ENCODE data around the gene MLC1.

The MLC1 gene

DNA sequence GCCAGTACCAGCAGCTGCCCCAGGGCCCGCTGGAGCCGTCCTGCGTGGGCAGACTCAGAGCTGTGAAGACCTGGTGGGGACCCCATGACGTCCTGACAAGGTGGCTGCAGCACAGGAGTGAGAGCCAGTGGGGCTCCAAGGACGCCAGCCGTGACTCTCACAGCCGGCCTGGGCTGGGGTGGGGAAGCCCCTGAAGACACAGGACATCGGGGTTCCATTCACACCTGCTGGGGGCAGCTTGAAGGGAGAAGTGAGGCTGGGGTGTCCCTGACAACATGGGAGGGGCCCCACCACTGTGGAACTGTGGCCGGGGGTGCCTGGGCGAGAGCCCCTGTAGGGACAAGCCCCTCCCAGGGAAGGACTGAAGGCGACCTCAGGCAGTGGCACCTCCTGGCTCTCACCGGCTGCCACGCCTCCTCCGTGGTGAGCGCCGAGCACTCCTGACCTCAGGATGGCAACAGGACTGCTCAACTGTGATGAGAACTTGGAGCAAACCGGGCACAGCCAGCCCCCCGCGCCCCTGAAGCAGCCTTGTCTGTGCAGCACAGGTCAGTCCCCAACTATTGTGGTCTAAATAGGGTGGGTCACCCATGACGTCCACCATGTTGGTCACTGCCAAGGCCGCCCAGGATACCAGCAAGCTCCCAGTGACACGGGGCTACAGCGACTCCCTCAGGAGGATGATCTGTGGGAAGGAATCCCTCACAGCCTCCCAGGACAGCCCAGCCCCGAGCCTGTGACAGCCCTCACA lies 49.9 kb downstream of the MLC1 start:
- DNase-seq: no peak

DNA sequence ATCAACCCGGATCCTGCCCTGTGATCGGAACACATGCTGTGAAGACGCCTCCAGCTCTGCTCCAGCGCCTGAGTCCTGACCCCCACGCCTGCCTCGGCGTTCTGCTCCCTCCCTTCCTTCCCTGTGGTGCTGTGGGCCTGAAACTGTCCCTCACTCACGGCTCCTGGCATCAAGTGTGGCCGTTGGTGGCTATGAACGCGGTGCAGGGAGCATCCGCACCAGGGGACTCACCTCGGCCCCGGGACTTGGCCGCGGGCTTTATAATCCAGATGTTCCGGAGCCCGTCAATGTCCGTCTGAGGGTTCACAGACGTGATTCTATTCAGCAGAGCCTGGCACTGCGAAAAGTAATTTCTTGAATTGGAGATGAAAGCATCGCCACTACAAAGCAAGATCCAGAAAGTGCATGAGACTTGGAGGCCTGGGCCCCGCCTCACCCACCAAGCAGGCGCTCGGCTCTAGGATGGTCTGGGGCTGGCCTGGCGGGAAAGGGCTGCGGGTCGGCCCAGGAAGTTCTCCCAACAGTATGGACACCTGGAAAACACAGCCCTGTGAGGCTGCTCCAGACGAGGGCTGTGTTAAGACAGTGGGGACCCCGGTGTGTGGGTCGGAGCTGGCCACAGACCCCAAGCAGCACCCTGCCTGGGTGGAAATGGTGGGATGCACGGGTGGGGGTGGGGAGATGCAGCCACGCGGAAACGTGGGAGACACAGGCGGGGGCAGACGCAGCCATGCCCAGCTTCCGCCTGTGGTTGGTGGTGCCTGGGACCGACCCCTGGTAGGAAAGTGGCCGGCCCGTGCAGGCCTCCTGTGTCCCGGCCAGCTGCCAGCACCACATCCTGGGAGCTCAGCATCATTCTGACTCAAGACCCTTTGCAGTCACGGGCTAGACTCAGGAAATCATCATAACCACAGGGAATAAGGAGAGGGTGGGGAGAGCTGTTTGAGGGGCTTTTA lies 50.8 kb downstream of the MLC1 start:
- DNase-seq: no peak

DNA sequence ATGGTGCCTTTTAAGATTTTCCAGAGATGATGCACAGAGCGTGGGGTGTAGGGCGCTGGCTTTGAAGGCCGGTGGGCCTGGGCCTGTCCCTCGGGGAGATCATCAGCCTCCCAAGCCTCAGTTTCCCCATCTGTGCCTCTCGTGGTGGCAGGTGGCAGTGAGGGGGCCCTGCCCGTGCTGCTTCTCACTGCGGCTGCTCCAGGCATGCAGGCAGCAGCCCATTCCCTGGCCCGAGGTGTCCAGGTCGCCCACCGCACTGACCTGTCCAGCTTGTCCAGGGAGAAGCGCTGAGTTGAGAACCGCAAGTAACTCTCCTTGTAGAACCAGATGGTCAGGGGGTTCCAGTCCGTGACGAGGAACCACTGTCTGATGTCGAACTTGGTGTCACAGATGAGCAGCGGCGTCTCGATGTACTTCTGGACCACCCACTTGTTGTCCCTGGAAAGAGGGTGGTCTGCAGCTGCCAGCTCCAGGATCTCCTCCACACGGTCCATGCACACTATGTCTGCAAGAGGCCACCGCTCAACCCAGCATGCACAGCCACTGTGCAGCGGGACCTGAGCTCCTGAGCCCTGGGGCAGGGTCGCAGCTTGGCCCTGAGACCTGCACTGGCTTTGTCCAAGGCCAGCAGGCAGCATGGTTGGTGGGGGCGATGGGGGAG lies 52.2 kb downstream of the MLC1 start:
- no peak for DNase-seq

DNA sequence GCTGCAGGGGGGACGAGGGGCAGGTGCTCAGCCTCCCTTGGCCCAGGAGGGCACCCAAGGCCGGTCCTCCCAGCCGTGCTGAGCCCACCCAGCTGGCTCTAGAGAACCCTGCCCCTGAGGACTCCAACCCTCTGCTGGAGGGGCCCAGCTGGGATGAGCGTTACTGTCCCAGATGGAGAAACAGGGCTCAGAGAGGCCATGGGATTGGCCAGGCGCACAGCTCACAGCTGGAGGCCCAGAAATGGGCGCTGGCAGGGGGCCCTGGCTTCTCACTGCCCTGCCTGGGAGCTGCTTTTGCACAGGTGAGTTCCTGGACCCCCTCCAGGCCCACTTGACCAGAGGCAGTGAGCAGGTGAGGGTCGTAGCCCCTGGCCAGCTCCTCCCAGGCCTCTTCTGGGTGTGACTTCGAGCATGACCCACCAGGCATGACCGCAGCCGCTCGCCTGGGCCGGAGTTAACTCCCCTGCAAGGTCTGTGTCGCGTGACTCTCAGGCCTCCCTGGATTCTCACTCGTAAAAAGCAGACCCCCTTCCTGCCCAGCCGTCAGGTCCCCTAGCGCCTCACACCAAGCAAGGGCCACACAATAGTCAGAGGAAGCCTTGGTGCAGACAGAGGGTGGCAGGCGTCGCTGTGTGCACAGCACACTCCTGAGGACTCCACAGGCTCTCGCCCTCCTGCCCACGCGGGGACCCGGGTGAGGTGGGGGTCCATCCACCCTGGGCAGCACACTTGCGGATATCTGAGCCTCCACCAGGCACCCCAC lies 52.9 kb downstream of the MLC1 start:
- DNase-seq: no peak

DNA sequence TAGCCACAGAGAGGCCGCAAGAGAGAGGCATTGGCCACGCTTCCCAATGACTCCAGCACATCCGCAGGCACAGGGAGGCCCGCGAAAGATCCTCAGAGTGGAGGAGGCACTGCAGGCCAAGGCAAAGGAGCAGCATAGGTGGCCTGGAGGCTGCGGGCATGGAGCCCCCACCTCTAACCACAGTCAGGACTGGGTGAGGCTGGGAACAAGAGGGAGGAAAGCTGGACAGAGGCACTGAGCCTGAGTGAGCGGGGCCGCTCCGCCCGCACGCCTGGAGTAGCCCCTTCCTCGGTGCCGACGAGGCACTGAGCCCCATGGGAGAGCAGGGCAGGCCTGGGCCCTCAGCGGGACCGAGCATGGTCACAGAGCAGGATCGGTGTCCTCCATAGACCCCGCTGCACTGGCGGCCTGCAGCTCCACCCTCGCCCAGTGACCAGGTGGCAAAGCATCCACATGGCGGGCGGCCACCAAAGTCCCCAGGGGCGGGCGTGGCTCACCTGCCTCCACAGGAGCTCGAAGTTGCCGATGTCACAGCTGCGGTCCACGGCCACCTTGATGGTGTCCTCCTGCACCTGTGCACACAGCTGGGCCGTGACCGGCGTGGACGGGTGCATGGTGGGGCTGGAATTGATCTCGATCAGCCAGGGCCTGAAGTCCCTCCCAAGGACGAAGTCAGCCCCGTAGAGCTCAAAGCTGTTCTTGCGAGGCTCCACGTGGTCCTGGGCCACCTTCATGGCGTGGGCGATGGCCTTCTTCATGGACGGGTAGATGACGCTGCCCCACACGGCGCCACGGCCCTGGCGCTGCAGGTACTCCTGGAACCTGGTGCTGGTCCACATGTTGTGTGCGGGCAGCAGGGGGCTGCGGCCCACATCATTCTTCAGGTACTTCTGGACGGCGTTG lies 53.8 kb downstream of the MLC1 start:
- DNase-seq: no peak

DNA sequence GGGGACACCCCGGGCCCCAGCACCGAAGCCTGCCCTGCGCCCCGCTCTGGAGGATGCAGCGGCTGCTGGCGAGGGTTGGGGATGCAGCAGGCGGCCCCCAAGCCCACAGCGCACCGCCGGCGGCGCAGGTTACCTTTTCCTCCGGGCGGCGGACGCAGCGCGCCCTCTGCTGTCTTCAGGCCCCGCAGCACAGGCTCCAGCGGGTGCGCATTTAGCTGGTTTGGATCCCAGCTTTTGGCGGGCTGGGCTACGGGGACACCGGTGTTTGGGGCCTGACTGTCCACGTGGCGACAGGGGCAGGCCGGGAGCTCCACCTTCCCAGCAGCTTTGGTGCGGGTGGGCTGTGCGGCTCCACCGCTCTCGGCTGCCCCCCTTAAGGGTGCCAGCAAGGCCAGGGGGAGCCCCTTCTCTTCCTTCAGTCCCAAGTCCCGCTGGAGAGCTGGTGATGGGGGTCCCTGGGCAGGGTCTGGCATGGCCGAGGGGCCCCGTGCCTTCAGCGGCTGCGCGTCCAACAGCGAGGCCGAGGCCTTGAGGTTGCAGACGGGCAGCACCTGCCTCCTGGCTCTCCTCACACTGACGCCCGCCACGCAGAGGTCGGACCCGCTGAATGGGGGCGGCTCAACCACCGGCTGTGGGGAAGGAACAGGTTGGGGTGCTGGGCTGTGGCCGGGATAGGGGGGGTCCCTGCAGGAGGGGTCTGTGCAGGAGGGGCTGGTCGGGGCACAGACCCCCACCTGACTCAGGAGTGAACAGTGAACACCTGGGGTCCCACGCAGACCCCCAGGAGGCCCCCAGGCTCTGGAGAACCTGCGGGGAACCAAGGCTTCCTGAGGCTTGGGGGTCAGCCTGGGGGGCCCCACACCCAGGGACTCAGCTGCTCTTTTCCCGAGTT lies 54.7 kb downstream of the MLC1 start:
- DNase-seq: peak in 8 of 14 donors; percentile 3 to 40 (median 24)

DNA sequence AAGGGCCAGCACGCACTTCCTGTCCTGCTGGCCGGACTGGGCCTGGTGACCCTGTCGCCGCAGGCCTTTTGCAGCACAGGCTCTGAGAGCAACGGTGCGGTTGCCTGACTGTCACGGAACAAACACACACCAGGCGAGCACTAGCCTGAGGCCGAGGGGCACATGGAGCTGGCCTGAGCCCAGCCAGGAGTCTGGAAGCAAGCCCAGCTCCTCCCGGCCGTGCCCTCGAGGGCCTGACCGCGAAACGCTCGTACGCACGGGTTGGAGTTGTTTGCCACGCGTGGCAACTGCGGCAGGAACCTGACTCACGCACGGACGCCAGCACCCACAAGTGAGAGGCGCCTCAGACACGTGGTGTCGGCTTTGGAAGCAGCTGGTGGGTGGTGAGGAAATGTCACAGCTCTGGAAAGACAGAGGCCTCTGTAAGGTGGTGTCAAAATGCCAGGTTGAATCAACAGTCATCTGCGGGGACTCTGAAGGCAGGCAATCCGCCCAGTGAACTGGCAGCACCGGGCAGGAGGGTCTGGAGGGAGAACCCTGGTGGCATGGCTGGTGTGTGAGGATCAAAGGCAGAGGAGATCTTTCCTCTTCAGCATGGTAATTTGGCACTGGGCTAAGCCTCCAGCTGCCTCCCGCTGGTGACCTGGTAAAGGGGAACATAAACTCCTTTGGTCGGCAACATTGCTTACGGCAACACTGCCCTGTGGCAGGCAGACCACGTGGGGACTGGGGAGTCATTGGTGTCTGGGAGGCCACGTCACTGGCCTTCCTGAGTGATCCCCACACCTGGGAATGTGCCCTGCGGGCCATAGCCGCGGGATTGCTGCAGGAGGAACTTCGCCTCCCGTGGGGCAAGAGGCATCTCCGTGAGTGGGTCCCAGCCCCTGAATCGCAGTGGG lies 57.3 kb downstream of the MLC1 start:
- DNase-seq: no peak

DNA sequence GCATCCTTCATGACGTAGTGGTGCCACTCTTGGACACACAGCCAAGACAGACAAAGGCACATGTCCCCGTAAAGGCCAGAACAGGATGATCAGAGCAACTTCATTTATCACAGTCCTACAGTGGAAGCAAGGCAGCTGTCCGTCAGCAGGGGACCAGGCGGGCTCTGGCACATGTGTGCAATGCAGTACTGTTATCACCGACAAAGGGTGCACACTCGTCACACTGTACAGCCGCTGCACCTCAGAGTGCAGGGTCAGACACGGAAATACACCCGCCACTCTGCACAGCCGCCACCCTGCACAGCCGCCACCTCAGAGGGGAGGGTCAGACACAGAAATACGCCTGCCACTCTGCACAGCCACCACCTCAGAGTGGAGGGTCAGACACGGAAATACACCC lies 59.2 kb downstream of the MLC1 start:
- DNase-seq: no peak

DNA sequence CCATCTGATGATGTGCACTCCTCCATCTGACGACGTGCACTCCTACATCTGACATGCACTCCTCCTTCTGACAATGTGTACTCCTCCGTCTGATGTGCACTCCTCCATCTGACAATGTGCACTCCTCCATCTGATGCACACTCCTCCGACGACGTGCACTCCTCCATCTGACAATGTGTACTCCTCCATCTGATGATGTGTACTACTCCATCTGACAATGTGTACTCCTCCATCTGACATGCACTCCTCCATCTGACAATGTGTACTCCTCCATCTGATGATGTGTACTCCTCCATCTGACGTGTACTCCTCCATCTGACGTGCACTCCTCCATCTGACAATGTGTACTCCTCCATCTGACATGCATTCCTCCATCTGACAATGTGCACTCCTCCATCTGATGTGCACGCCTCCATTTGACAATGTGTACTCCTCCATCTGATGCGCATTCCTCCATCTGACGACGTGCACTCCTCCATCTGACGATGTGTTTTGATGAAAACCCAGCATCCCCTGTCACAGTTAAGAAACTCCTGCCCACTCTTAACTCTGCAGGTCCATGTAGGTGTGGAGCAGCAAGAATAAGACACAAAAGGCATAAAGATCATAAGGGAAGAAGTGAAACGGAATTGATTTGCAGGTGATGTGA lies 62.9 kb downstream of the MLC1 start:
- no peak for DNase-seq

DNA sequence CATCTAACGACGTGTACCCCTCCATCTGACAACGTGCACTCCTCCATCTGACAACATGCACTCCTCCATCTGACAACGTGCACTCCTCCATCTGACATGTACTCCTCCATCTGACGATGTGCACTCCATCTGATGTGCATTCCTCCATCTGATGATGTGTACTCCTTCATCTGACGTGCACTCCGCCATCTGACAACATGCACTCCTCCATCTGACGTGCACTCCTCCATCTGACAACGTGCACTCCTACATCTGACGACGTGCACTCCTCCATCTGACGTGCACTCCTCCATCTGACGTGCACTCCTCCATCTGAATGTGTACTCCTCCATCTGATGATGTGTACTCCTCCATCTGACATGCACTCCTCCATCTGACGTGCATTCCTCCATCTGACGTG lies 64.6 kb downstream of the MLC1 start:
- DNase-seq: no peak

DNA sequence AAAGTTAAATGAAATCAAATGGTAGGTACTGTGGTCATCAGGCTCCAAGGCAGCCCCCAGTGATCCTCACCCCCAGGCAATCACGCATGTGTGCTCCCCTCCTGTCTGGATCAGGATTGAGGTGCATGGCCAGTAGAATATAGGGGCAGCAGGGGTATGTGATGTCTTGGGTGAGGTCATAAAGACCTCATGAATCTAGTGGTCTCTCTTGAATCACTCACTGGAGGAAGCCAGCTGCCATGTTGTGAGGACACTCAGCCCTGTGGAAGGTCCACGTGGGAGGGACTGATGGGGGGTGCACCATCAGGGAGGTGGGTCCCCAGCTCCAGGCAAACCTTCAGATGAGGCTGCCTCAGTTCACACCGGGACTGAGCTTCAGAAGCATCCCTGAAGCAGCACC lies 65.9 kb downstream of the MLC1 start:
- no peak for DNase-seq

DNA sequence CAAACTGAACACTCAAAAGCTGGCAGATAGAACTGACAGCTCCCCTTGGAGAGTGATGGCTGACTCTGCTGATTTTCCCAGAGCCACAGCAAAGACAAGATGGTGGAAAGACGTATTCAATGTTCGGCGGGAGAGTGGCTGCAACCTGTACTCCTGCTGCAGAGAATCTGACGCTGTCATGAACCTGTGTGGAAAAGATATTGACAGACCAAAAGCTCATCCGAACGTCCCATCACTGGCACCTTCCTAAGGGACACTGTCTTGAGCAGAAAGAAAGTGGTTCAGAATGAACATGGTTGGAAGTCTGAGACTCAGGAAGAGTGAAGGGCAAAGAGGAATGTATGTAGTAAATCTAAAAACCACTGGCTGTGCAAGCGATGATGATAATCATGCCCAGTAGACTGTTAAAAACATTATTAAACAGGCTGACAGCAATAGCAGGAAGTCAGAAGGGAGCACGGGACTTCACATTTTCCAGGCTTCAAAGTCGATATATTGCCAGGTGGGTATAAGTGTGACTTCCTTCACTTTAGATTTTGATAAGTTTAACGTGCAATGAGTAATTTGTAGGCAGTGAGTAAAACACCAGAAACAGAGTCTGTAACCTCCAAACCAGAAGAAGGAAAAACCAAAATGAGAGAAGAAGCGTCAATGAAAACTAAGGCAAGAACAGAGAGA lies 66.5 kb downstream of the MLC1 start:
- DNase-seq: no peak

DNA sequence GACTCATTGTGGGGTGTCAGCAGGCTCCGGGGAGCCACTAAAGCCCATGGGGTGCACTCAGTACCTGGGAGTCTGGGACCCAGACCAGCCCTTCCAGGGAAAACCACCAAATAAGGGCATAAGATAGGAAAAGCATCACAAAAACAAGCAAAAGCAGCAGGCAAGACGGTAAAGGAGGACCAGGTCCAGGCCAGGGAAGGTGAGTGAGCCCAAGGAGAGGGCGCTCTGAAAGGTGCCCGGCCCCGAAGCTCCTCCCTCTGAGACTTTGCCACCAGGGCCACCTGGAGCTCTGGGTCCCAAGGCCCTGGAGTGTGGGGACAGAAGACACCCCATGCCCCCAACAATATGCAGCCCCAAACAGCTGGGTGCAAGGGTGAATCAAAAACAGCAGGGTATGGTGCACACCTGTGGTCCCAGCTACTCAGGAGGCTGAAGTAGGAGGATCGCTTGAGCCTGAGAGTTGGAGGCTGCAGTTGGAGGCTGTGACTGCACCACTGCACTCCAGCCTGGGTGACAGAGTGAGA lies 67.5 kb downstream of the MLC1 start:
- DNase-seq: no peak

DNA sequence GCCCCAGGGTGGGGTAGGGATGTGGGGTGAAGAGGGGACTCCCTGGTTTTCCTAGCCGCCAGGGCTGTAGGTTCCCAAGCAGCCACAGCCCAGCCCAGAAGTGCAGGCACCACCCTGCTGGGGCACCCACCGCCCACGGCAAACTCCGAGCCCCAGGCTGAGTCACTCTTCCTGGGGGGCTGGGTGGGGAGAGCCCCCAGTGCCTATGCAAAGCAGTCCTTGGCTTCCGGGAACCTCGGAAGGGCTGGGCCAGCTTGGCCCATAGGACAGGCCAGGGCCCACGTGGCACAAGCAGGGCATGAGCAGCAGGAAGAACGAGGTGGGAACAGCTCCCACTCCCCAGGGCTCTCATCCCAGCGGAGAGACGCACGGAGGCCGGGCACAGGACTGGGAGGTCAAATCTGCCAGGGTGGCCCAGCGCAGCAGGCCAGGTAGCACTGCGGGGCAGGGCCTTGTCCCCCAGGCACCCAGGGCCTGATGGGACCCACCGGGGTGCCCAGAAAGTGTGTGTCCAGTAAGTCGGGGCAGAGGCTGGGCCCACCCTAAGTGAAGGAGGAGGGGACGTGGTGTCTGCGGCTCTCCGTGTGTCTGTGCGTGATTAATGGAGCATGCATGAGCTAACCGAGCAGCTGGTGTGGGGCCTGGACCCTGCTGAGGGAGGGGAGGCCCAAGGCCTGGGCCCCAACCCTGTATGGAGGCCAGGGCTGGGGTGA lies 68.1 kb downstream of the MLC1 start:
- DNase-seq: no peak

DNA sequence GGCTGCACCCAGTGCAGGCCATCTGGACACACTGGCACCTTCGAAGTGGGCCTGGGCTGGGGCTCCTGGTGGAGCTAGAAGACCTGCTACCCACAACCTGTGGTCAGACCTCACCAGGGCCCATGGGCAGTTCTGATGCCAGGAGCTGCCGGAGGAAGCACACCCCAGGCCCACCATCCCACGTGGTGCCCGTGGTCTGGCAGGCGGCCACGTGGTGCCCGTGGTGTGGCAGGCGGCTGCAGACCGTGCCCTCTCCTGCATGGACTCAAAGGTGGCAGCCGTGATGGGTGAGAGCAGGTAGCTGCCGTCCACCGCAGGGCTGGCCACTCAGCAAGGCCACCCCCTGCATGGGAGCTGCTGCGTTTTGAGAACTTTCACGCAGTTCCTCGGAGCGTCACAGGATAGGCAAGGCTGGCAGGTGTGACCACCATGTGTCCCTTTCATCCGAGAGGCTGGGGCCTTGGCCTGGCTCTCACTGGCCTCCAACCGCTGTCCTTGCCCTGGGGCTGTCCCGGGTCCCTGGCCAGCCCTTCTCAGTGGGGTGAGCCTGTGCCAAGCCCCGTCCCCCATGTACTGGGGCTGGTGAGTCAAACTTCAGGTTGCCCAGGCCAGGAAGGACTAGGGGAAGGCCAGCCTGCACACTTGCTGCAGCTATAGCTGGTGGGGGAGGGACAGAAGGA lies 68.8 kb downstream of the MLC1 start:
- DNase-seq: no peak
